Measurements from ENCODE around the gene GRB10.

DNA sequence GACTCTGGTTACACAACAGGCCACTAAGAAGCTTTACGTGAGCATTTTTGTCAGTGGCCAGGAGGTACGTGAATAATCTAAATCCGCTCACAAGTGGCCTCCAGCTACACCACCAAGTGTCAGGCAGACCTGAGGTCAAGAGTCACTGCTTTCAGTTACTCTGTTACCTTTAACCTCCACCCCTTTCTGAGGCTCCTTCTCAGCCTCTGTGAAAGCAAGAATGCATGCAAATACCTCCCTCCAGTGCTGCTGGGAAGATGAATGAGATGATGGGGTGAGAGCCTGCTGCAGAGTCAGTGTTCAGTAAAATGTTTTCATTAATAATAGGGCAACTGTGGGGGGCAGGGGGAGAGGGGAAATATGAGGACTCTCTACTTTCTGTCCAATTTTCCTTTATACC, 228.7 kb downstream of the GRB10 start:
- TF ChIP-seq POLR2A (IDR thresholded peaks at IDR 0.05; ENCODE audit: low read depth): no peak
- TF ChIP-seq, protein P1, sequence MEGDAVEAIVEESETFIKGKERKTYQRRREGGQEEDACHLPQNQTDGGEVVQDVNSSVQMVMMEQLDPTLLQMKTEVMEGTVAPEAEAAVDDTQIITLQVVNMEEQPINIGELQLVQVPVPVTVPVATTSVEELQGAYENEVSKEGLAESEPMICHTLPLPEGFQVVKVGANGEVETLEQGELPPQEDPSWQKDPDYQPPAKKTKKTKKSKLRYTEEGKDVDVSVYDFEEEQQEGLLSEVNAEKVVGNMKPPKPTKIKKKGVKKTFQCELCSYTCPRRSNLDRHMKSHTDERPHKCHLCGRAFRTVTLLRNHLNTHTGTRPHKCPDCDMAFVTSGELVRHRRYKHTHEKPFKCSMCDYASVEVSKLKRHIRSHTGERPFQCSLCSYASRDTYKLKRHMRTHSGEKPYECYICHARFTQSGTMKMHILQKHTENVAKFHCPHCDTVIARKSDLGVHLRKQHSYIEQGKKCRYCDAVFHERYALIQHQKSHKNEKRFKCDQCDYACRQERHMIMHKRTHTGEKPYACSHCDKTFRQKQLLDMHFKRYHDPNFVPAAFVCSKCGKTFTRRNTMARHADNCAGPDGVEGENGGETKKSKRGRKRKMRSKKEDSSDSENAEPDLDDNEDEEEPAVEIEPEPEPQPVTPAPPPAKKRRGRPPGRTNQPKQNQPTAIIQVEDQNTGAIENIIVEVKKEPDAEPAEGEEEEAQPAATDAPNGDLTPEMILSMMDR (IDR thresholded peaks at IDR 0.05): no peak
- no peak for TF ChIP-seq POLR2AphosphoS5 (IDR thresholded peaks at IDR 0.05)
- TF ChIP-seq EP300 (IDR thresholded peaks at IDR 0.05): no peak
